ENCODE data around the gene PDXDC1.
"Not testable (repeated sequence)": the region's sequence is repeated elsewhere in the genome, so short reads cannot be mapped to it uniquely, and the experiment has no call there.

Gene PDXDC1

DNA sequence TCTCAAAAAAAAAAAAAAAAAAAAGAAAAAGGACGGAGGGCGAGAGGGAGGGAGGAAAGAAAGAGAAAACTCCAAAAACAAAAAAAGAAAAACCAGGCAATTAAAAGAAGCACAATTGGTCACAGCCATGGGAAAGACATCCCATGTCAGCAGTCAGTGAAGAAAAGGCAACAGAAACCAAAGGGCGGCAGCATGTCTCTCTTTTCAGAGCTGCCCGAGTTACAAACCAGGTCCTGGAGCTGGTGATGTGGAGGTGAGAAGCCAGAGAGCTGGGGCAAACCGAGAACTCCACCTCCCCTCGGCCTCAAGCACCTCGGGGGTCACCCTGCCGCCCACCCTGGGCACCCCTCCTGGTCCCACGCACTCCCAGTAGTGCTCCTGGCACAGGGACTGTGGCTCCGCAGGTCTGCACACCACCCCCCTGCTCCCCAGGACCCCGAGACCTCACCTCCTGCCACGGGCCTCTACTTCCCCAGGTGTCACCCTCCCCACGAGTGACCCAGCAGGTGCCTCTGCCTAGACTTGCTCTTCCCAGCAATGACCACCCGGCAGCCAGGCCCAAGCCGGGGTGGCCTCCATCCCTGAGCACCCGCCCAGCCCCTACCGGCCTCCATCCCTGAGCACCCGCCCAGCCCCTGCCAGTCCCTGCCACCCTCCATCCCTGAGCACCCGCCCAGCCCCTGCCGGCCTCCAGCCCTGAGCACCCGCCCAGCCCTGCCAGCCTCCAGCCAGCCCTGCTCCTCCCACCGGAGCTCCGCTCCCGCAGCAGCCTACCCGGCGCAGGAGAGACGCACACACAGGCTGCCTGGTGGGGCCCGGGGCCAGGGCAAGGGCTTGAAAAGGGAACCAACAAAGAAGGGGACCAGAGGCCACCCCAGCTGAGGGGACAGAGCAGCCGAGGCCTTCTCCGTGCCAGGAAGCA, 165.9 kb downstream of the PDXDC1 start:
- not testable (repeated sequence) for DNase-seq

GRCh38 chr16:15141586-15141985, 166.8 kb downstream of the PDXDC1 start:
- DNase-seq: no peak

DNA sequence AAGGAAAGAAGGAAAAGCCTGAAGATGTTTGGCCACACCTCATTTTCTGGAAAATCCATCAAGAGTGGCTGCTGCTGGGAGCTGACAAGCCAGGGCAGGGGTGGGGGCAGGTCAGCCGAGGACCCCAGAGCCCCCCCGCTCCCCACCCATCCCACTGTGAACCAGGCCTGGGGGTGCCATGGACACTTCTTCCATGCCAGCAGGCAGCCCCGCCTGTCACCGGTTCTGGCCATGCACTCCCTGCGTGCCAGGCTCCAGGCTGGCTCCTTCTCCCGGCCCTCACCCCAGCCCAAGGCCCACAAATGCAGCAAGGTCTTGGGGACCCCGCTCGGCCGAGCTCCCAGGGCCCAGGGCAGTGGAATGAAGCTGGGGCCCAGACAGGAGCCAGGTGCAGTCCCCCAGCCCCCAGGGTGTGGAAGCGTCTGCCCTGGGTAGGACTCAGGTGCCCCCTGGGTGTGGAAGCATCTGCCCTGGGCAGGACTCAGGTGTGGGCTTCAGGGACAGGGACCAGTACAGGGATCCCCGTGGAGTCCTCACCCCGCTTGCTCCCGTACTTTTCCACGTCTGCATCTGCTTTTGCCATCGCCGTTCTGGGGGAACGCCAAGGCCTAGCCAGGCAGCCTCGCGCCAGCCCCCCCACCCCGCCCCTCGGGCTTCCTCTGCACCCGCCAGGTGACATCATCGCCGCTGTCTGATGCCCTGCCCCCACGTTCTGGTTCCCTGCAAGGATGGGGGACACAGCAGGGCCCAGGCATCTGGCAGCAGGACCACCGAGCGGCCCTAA, 167.5 kb downstream of the PDXDC1 start:
- DNase-seq: not testable (repeated sequence)

- DNase-seq: not testable (repeated sequence)
Measured at GRCh38 chr16:15142891-15143600, 168.2 kb downstream of the PDXDC1 start.

DNA sequence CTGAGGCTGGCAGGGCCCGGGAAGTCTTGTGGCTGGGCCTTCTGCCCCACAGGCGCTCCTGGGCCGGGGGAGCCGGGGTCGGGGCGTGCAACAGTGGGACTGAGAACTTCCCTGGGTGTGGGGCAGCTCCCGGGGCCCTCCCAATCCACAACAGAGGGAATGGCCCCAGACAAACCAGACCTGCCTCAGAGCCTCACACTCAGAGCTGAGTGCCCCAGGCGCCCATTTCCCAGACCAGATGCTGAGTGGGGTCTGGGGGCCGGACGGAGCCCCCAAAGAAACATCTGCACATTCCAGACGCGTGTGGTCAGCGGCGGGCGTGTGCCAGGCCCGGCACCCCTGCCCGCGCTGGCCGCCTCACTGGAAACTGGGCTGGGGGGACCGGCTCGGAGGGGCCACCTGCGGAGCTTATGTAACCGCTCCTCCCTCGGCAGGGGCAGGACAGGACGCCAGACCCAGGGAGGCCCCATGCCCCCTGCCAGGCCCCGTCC, 168.8 kb downstream of the PDXDC1 start:
- not testable (repeated sequence) for DNase-seq

DNA sequence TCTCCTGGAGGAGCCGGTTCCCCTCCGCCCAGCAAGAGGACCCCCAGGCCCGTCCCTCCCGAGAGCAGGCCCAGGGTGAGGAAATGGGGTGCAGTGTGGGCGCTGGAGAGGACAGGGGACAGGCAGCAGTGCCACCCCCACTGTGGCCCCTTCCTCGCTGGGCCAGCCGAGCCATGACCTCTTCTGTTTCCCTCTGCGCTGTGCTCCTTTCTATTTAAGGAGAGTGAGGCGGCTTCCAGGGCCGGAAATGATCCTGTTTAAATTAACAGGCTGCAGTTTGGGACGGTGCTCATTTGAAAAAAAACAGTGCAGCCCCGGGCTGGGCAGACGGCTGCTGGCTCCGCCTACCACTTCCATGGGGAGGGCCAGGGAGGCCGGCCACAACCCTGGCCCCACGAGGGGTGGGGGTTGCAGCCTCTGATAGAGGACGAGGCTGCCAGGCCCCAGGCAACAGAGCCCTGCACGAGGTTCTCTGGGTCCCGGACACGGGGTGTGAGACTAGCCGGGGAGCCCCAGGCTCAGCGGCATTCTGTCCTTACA, 169.3 kb downstream of the PDXDC1 start:
- not testable (repeated sequence) for DNase-seq

- DNase-seq: not testable (repeated sequence)
Measured at GRCh38 chr16:15144781-15145417, 170.1 kb downstream of the PDXDC1 start.

DNA sequence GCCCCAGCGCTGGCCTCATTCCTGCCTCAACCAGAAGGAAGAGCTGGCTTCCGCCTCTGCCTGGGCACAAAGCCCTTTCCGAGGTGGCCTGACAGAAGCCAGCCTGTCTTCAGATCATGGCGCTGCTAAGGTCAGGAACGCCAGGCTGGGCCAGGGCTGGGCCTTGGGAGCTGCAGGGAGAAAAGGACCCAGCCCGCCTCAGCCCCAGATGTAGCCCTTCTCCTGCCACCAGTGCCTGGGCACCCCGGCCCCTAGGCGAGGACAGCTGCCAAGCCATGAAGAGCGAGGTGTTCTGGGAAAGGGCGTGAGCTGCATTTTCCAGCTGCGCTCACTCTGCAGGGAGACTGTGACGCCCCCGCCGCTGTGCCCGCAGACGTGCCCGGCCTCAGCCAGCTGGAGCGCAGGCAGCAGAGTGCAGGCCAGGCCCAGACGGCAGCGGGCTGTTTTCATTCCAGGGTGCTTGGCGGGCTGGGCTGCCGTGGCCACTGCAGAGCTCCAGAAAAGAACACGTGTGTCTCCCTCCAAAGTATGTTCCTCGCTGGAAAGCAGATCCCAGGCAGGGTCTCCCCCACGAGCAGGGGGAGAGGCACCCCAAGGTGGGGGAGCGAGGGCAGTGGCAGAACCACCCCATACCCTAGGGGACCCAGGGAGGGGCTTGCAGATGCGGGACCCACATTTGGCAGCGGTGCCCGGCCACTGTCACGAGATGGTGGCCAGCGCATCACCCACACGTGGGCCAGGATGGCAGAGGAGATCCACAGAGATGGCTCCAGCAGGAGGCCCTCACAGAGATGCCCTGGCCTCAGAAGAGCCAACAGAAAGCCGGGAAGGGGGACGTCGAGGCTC, 170.8 kb downstream of the PDXDC1 start:
- DNase-seq: not testable (repeated sequence)

GRCh38 chr16:15146264-15146662, 171.4 kb downstream of the PDXDC1 start:
- not testable (repeated sequence) for DNase-seq

DNA sequence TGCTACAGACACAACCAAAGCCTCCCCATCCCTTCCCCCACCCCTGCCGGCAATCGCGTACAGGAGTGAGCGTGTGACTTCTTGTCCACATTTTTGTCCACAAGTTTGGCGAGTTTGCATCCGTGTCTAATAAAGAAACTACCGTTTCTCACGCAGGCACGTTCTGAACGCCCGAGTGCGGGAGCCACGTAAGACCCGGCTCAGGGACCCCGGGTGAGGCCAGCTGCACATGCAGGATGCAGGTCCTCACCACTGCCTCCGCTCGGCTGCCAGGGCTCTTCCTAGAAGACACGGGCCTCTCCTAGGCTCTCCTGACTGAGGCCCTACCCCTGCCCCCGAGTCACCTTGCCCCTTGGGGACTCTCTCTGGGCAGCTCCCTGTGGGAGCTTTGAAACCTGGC, 174.0 kb downstream of the PDXDC1 start:
- DNase-seq: not testable (repeated sequence)

GRCh38 chr16:15149260-15149659, 174.4 kb downstream of the PDXDC1 start:
- not testable (repeated sequence) for DNase-seq

- not testable (repeated sequence) for DNase-seq
Measured at GRCh38 chr16:15154005-15154404, 179.2 kb downstream of the PDXDC1 start.

DNA sequence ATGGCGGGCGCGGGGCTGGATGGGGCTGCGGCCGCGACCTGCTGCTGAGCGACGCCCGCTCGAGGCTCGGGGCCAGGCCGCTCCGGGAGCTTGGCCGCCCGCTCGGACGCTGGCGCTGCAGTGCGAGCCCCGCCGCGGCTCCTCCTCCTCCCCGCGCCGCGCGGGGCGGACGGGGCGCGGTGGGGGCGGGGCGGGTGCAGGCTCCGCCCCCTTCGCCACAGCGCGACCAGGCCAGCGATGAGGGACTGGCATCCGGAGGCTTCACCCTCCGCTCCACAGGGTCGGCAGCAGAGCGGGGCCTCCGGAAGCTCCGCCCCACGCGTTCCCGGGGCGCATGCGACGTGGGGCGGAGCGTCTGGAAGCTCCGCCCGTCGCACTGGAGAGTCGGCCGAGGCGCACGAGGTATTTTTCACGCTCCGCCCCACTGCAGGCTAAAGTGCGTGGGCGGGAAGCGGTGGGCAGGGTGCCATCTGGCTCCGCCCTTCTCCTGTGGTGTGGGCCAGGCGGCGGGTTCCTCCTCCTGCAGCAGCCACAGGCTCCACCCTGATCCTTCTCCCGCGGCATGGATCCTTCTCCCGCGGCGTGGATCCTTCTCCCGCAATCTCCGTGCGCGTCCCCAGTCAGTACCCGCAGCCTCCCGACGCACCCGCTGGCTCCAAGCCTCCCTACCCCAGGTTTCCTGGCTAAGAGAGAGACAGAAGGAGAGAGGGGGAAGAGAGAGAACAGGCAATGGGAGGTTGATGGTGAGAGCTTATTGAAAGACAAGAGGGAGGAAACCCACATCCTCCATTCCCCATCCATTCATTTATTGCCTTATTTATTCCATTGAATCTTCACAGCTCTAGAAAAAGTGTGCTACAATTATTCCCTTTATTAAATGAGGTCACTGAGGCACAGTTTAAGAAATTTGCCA, 180.1 kb downstream of the PDXDC1 start:
- peak; percentile 91 for DNase-seq

- not testable (repeated sequence) for DNase-seq
Measured at GRCh38 chr16:15157644-15158043, 182.8 kb downstream of the PDXDC1 start.

DNA sequence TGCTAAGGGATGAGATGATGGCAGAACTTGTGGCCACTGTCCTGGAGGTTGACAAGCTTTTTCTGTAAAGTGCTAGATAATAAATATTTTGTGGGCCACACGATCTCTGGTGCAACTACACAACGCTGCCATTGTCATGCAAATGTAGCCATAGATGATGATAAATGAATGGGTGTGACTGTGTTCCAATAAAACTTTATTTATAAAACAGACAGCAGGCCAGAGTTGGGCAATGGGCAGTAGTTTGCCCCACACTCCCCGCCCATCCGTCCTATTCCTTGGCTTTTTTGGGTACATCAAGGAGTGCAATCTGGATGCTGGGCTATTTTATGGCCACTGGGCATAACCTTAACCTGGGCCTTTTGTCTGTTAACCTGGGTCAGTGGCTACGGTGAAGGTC, 184.8 kb downstream of the PDXDC1 start:
- not testable (repeated sequence) for DNase-seq

DNA sequence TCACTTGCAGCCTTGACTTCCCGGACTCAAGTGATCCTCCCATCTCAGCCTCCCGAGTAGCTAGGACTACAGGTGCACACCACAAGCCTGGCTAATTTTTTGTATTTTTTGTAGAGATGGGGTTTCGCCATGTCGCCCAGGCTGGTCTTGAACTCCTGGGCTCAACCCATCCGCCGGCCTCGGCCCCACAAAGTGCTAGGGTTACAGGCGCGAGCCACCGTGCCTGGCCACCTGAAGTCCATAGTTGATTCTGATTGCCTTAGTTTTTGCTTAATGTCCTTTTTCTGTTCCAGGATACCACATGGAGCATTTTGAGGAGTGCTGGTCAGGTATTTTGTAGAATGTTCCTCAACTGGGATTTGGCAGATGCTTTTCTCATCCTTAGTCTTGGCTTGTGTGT, 185.7 kb downstream of the PDXDC1 start:
- DNase-seq: not testable (repeated sequence)

DNA sequence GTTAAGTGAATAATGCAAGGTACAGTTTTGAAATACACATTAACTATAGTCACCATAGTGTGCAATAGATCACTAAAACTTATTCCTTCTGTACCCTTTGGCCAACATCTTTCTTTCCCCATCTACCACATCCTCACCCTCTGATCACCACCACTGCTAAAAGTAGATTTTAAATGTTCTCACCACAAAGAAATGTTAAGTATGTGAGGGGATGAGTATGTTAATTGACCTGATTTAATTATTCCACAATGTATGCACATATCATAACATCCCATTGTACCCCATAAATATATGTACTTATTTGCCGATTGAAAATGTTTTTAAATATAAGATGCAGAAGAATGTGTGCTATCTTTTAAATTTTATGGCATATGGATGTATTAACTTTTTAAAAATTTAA, 188.2 kb downstream of the PDXDC1 start:
- not testable (repeated sequence) for DNase-seq

DNA sequence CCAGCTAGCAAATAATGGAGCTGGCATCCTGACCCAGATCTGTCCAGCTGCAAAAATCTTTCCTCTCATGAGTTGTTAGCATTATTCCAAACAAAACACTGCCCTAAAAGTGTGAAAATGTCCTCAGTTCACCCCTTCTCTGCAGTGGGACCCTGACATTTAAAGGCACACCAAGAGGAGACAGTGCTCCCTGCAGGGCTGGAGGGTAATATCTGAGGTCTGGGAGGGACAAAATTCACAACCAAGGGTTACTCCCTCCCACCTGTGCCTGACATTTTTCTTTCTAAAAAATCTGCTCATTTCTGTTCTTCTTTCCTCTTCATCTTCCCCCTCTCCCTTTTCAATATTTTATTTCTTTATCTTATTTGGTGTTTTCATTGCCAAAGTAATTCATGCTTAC, 191.4 kb downstream of the PDXDC1 start:
- not testable (repeated sequence) for DNase-seq

DNA sequence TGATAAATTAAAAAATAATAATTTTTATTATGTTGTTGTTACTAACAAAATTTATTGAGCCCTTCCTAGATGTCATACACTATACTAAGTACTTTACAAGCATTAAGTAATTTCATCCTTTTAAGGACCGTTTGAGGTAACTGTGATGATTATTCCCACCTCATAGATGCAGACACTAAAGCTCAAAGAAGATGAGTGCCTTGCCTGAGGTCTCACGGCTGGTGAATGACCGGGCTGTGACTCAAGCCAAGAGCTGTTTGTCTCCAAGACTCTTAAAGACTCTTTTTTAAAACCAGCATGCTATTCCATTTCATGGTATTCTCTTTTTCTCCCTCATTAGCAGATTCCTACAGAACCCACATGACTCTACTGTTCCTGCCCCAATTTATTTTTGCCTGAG, 193.5 kb downstream of the PDXDC1 start:
- DNase-seq: not testable (repeated sequence)

All from stimulated activated CD4-positive, alpha-beta T cell treated with anti-CD3 and anti-CD28 coated beads, Interleukin-1b, Interleukin-23, amount 100 ng/mL, for 48 hours (primary cell).